ENCODE results near the gene PKN1.

PKN1 gene

DNA sequence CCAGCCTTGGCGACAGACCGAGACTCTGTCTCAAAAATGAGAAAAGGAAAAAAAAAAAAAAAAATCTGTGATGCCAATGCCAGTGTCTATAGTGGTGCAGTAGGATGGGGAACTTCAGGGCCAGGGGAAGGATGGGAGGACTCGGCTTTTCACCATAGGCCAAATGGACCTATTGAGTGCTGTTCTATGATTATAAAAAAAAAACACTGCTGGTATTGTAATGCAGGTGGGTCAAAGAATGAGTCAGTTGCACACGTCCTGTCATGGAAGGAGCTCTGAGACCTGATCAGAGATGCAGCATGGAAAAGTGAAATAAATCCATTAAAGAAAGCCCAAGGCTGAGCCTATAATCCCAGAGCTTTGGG lies 78.1 kb downstream of the PKN1 start:
- Histone ChIP-seq H3K4me3 (ENCODE audit: low read depth, low read length) (no peak overlapping the region), H3K27ac (ENCODE audit: low read depth, low read length) (no peak overlapping the region), H3K9ac (ENCODE audit: low read length) (no peak overlapping the region), H3K4me1 (ENCODE audit: control insufficient read depth, insufficient read depth, low read length) (peaks cover 3% of the 10 kb centered on the region; the same call in 1 of the 2 replicates), H3K9me3 (ENCODE audit: control insufficient read depth, insufficient read depth, low read depth, low read length) (no peaks in the 10 kb centered on the region), H3K27me3 (ENCODE audit: control insufficient read depth, insufficient read depth, low read length) (no peaks in the 10 kb centered on the region), H3K36me3 (ENCODE audit: control insufficient read depth, insufficient read depth, low read length) (peaks cover 23% of the 10 kb centered on the region)

DNA sequence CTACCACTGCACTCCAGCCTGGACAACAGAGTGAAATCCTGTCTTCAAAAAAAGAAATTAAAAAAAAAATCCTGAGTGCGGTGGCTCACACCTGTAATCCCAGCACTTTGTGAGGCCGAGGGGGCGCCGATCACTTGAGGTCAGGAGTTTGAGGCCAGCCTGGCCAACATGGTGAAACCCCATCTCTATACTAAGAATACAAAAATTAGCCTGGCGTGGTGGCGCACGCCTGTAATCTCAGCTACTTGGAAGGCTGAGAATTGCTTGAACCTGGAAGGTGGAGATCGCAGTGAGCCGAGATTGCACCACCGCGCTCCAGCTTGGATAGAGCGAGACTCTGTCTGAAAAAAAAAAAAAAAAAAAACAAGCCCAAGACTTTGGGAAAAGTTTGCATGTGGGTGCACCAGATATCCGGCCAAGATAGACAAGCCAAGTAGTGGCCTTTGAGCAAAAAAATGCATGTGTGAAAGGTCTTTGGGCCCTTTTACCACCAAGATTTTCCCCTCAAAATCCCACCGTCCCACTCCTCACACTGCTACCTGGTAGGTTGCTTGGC lies 79.4 kb downstream of the PKN1 start:
- H3K27ac ChIP-seq (ENCODE audit: low read depth, low read length) = no peak overlapping the region
- H3K9me3 ChIP-seq (ENCODE audit: control insufficient read depth, insufficient read depth, low read depth, low read length) = no peaks in the 10 kb centered on the region
- peaks cover 29% of the 10 kb centered on the region for H3K36me3 ChIP-seq (ENCODE audit: control insufficient read depth, insufficient read depth, low read length)
- H3K27me3 ChIP-seq (ENCODE audit: control insufficient read depth, insufficient read depth, low read length) = no peaks in the 10 kb centered on the region
- peaks cover 8% of the 10 kb centered on the region; the same call in 1 of the 2 replicates for H3K4me1 ChIP-seq (ENCODE audit: control insufficient read depth, insufficient read depth, low read length)
- H3K4me3 ChIP-seq (ENCODE audit: low read depth, low read length) = no peak overlapping the region
- no peak overlapping the region for H3K9ac ChIP-seq (ENCODE audit: low read length)

DNA sequence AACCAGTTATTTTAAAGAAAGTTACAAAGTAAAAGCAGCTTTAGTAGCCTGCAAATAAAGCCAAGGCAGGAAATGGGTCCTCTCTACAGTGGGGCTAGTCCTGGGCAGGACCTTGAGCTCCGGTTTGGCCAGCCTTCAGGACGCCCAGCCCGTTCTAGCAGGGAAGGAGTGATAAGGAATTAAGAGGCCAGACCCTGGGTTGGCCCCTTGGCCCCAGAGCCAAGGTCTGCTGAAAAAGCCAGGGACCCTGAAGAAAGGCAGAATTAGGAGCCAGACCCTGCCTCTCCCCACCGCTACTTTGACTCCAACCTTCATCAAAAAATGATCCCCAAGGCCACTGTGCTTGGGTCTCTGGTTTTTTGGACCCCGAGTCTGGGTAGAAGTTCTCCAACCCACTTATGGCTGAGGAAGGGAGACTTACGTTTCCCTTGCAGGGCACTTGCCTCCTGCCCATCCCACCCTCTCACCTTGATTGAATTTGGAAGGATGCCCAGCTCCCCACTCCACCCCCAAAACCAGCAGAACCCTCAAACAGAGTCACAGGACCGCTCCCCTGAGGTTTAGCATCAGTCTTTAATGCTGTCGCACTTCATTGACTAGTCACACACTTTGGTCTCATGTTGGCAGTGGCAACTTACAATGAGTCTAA lies 81.2 kb downstream of the PKN1 start:
- H3K27ac ChIP-seq (ENCODE audit: low read depth, low read length) = no peak overlapping the region
- H3K4me1 ChIP-seq (ENCODE audit: control insufficient read depth, insufficient read depth, low read length) = peaks cover 8% of the 10 kb centered on the region; the same call in 1 of the 2 replicates
- no peak overlapping the region for H3K4me3 ChIP-seq (ENCODE audit: low read depth, low read length)
- H3K9ac ChIP-seq (ENCODE audit: low read length) = no peak overlapping the region
- peaks cover 29% of the 10 kb centered on the region for H3K36me3 ChIP-seq (ENCODE audit: control insufficient read depth, insufficient read depth, low read length)
- no peaks in the 10 kb centered on the region for H3K9me3 ChIP-seq (ENCODE audit: control insufficient read depth, insufficient read depth, low read depth, low read length)
- H3K27me3 ChIP-seq (ENCODE audit: control insufficient read depth, insufficient read depth, low read length) = no peaks in the 10 kb centered on the region

DNA sequence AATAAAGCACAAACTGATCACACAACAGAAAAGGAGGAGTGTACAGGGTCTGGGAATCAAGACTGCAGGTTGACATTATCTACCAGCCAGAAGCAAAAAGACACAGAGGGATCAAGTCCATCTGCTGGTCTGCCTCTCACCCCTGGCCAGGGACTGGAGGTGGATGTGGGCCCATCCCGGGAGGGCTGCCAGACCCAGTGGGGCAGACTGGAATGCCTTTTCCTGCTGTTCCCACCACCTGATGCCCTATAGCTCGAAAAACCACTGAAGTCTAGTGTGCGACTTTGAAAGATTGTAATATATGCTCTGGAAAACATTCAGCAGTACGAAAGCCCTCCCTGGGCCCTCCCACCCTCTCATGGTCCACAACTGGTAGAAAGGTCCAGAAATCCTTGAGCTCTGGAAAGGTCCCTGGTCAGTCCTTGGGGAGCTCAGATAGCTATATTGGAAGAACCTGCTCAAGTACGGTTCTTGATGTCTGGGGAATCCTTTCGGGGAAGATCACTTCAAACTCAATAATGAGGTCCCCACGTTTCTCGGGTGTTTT lies 82.5 kb downstream of the PKN1 start:
- peaks cover 18% of the 10 kb centered on the region for H3K4me1 ChIP-seq (ENCODE audit: control insufficient read depth, insufficient read depth, low read length)

DNA sequence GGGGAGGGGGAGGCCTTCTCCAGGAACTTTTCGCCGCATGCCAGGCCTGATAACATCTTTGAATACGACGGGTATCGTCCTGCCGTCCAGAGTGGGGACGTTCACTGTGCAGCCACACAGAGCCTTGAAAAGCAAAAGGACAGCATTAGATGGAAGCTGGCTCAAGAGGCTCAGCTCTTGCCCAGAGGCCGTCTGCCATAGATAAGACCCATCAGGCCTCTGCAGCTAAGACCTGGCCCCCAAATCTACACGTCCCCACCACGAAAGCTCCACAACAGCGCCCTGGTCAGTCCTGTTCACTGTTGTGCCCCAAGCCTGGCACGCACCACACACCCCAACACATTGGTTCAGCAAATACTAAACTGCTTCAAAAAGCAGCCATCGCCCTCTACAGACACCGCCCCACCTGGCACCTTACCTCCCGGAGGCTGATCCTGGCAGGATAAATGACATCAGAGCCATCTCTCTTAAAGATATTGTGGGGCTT lies 83.0 kb downstream of the PKN1 start:
- Histone ChIP-seq H3K27ac (ENCODE audit: low read depth, low read length) (no peak overlapping the region), H3K9ac (ENCODE audit: low read length) (no peak overlapping the region)

More for the DNA sequence above, 82.5 kb downstream of the PKN1 start:
- no peak overlapping the region for H3K27ac ChIP-seq (ENCODE audit: low read depth, low read length)
- no peaks in the 10 kb centered on the region for H3K27me3 ChIP-seq (ENCODE audit: control insufficient read depth, insufficient read depth, low read length)
- H3K9me3 ChIP-seq (ENCODE audit: control insufficient read depth, insufficient read depth, low read depth, low read length) = no peaks in the 10 kb centered on the region
- H3K4me3 ChIP-seq (ENCODE audit: low read depth, low read length) = peak overlapping the region; percentile 100; the same call in 1 of the 2 replicates
- H3K36me3 ChIP-seq (ENCODE audit: control insufficient read depth, insufficient read depth, low read length) = peaks cover 29% of the 10 kb centered on the region
- H3K9ac ChIP-seq (ENCODE audit: low read length) = no peak overlapping the region

DNA sequence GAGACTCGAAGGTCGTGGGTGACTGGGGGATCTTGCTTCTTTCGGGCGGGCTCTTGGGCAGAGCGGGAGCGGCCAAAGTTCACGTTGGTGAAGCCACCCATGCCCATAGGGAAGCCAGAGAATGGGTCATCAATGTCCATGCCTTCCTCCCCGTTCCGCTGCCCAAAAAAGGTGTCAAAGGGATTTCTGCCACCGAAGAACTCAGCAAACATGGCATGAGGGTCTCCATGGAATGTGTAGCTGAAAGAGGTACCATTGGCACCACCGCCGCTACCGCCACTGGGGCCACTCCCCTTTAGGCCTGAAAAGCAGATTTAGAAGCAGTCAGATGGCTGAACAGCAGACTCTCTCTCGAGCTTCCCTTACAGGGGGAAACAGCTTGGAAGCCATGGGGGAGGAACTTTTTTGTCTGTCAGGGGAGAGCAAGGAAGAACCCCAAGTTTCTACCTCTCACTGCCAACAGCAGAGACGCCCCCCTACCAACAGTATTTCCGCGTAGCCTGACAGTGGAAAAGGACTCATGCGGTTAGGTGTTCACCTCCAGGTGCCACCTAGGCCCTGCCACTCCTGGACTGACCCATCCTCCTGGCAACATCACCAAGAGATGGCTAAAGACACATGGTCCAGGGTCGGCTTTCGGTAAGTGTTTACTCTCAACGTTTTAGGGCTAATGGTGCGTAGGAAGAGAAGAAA lies 83.8 kb downstream of the PKN1 start:
- Histone ChIP-seq H3K27me3 (ENCODE audit: control insufficient read depth, insufficient read depth, low read length) (no peaks in the 10 kb centered on the region), H3K27ac (ENCODE audit: low read depth, low read length) (no peak overlapping the region; the same call in 1 of the 2 replicates), H3K4me3 (ENCODE audit: low read depth, low read length) (peak overlapping the region; percentile 100), H3K36me3 (ENCODE audit: control insufficient read depth, insufficient read depth, low read length) (peaks cover 29% of the 10 kb centered on the region), H3K4me1 (ENCODE audit: control insufficient read depth, insufficient read depth, low read length) (peaks cover 18% of the 10 kb centered on the region), H3K9me3 (ENCODE audit: control insufficient read depth, insufficient read depth, low read depth, low read length) (no peaks in the 10 kb centered on the region), H3K9ac (ENCODE audit: low read length) (peak overlapping the region; percentile 68)

More for the DNA sequence above, 83.0 kb downstream of the PKN1 start:
- H3K4me1 ChIP-seq (ENCODE audit: control insufficient read depth, insufficient read depth, low read length) = peaks cover 18% of the 10 kb centered on the region
- H3K27me3 ChIP-seq (ENCODE audit: control insufficient read depth, insufficient read depth, low read length) = no peaks in the 10 kb centered on the region
- peak overlapping the region; percentile 100 for H3K4me3 ChIP-seq (ENCODE audit: low read depth, low read length)
- H3K9me3 ChIP-seq (ENCODE audit: control insufficient read depth, insufficient read depth, low read depth, low read length) = no peaks in the 10 kb centered on the region
- peaks cover 29% of the 10 kb centered on the region for H3K36me3 ChIP-seq (ENCODE audit: control insufficient read depth, insufficient read depth, low read length)

DNA sequence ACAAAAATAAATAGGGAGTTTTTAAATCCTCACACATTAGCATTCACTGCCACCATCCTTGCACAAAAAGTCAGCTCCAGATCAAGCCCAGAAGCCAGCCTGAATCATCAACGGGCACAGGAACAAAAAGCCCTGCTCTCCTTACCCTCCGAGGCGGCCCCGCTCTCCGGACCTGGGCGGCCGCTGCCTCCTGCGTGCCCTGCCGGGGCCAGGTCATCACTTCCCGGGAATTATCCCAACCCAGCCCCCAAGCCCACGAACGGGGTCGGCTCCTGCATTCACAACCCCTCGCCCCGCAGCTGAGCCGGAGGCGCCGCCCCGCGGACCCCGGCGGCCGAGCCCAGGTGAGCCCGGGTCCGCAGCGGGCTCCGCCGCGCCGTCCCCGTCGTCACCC lies 84.3 kb downstream of the PKN1 start:
- peak overlapping the region; percentile 68 for H3K9ac ChIP-seq (ENCODE audit: low read length)
- H3K4me3 ChIP-seq (ENCODE audit: low read depth, low read length) = peak overlapping the region; percentile 100
- peaks cover 18% of the 10 kb centered on the region for H3K4me1 ChIP-seq (ENCODE audit: control insufficient read depth, insufficient read depth, low read length)
- peaks cover 29% of the 10 kb centered on the region for H3K36me3 ChIP-seq (ENCODE audit: control insufficient read depth, insufficient read depth, low read length)
- H3K27ac ChIP-seq (ENCODE audit: low read depth, low read length) = no peak overlapping the region; the same call in 1 of the 2 replicates
- no peaks in the 10 kb centered on the region for H3K9me3 ChIP-seq (ENCODE audit: control insufficient read depth, insufficient read depth, low read depth, low read length)
- no peaks in the 10 kb centered on the region for H3K27me3 ChIP-seq (ENCODE audit: control insufficient read depth, insufficient read depth, low read length)

DNA sequence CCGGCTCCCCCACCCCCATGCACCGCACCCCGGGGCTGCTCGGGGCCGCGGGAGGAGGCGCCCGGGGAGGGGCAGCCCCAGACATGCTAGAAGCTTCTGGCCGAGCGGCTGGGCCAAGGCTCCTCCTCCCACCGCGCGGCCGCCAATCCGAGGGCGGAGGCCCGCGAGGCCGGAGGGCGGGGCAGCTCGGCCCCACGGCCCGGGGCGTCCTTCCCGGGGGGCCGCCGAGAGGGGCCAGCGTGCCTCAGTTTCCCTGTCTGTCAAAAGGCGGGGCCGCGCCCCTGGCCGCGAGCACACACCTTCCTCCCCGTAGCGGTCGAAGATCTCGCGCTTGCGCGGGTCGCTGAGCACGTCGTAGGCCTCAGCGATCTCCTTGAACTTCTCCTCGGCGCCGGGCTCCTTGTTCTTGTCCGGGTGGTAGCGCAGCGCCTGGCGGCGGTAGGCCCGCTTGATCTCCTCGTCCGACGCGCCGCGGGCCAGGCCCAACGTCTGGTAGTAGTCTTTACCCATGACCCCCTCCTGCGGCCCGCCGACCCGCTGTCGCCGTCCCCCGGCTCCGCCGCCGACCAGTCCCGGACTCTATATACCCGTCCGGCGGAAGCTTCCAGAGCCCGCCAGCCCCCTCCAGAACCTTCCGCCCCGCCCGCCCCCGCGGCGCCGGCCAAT lies 84.9 kb downstream of the PKN1 start, which contains the start of gene DNAJB1:
Gene DNAJB1 (minus strand): TSS at position 558 of the 666 bp plus-strand sequence. CDS start 48 bp downstream, at position 510.
- Histone ChIP-seq H3K27ac (ENCODE audit: low read depth, low read length) (peak within 1 kb of the TSS; percentile 93), H3K27me3 (ENCODE audit: control insufficient read depth, insufficient read depth, low read length) (no peaks in the 10 kb centered on the region), H3K4me3 (ENCODE audit: low read depth, low read length) (peak within 1 kb of the TSS; percentile 100), H3K4me1 (ENCODE audit: control insufficient read depth, insufficient read depth, low read length) (peaks cover 18% of the 10 kb centered on the region), H3K36me3 (ENCODE audit: control insufficient read depth, insufficient read depth, low read length) (peaks cover 29% of the 10 kb centered on the region), H3K9ac (ENCODE audit: low read length) (peak within 1 kb of the TSS; percentile 97), H3K9me3 (ENCODE audit: control insufficient read depth, insufficient read depth, low read depth, low read length) (no peaks in the 10 kb centered on the region)

DNA sequence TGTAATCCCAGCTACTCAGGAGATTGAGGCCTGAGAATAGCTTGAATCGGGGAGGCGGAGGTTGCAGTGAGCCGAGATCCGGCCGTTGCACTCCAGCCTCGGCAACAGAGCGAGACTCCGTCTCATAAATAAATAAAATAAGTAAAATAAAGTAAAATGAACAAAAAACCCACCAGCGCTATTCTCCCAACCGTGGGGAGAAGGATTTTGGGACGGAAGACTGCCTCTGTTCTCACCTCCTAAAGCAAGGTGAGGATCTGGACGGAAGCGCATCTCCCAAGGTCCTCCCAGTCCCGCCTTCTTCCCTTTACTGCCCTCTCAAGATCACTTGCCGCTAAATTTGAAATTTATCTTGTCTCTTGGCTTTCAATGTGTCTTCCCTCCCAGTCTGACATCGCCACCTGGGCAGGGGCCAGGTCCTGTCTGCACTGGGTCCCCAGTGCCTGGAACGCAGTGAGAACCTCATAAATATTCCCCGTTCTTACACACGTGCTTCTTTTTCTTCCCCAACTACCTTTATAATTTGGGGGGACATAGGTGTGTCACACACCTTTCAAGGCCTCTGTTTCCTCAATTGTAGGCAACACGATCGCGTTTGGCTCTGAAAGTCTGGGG lies 86.2 kb downstream of the PKN1 start:
- Histone ChIP-seq H3K4me3 (ENCODE audit: low read depth, low read length) (no peak overlapping the region; the same call in 1 of the 2 replicates), H3K36me3 (ENCODE audit: control insufficient read depth, insufficient read depth, low read length) (peaks cover 24% of the 10 kb centered on the region), H3K9me3 (ENCODE audit: control insufficient read depth, insufficient read depth, low read depth, low read length) (no peaks in the 10 kb centered on the region), H3K27ac (ENCODE audit: low read depth, low read length) (peak overlapping the region; percentile 74; the same call in 1 of the 2 replicates), H3K4me1 (ENCODE audit: control insufficient read depth, insufficient read depth, low read length) (peaks cover 18% of the 10 kb centered on the region), H3K27me3 (ENCODE audit: control insufficient read depth, insufficient read depth, low read length) (no peaks in the 10 kb centered on the region), H3K9ac (ENCODE audit: low read length) (peak overlapping the region; percentile 46)

DNA sequence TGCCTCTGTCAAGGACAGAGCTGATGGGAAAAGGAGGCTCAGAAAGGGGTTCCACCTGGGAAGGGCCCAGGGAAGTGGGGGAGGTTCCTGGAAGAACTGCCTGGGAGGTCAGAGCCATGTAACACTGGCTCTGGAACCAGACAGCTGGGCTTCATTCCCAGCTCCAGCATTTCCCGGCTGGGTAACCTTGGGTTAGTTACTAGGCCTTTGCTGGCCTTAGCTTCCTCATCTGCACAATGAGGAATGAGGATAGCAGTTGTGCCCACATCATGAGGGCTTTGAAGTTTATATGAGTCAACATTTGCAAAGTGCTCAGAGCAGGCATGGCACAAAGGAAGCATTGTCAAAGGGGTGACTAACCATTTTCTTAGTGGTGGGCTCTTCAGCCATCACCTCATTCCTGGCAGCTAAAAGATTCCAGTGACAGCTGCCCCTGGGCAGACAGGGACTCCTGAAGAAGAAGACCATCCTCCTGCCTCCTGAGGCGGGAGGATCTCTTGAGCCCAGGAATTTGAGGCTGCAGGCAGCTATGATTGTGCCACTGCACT lies 86.8 kb downstream of the PKN1 start:
- Histone ChIP-seq H3K27ac (ENCODE audit: low read depth, low read length) (peak overlapping the region; percentile 74; the same call in 1 of the 2 replicates), H3K27me3 (ENCODE audit: control insufficient read depth, insufficient read depth, low read length) (no peaks in the 10 kb centered on the region), H3K9me3 (ENCODE audit: control insufficient read depth, insufficient read depth, low read depth, low read length) (no peaks in the 10 kb centered on the region), H3K4me3 (ENCODE audit: low read depth, low read length) (no peak overlapping the region), H3K4me1 (ENCODE audit: control insufficient read depth, insufficient read depth, low read length) (peaks cover 18% of the 10 kb centered on the region), H3K36me3 (ENCODE audit: control insufficient read depth, insufficient read depth, low read length) (peaks cover 18% of the 10 kb centered on the region), H3K9ac (ENCODE audit: low read length) (peak overlapping the region; percentile 46)
